Neural cell (in vitro differentiated cells): ENCODE data around the gene GALNT2.

Experiments
- CTCF ChIP-seq: fragments of 450-650 bp; IDR thresholded peaks from 2 replicates; pipeline ENCODE4 v1.5.1; 2014; ENCODE audit warnings: antibody characterized with exemption, mild to moderate bottlenecking, moderate library complexity; ENCODE audit not compliant: poor library complexity, severe bottlenecking
- EP300 ChIP-seq: fragments of 450-650 bp; conservative IDR thresholded peaks from 2 replicates; pipeline ENCODE4 v1.6.1; 2014; ENCODE audit warnings: antibody characterized with exemption, mild to moderate bottlenecking, moderate library complexity; ENCODE audit not compliant: poor library complexity, severe bottlenecking
- EZH2 ChIP-seq: fragments of 200-600, 300-800 bp; shearing (Covaris generic), sonication (generic); IDR thresholded peaks from 2 replicates; pipeline ENCODE4 v1.6.1; 2014; ENCODE audit warnings: antibody characterized with exemption, low read length, borderline replicate concordance, mild to moderate bottlenecking; ENCODE audit not compliant: insufficient read depth, poor library complexity, severe bottlenecking
- MXI1 ChIP-seq: fragments of 450-650 bp; conservative IDR thresholded peaks from 2 replicates; pipeline ENCODE4 v1.6.1; 2014; ENCODE audit warnings: antibody characterized with exemption, mild to moderate bottlenecking; ENCODE audit not compliant: poor library complexity, severe bottlenecking
- POLR2AphosphoS5 ChIP-seq: IDR thresholded peaks from 2 replicates; pipeline ENCODE4 v1.6.1; 2012
- RAD21 ChIP-seq: fragments of 450-650 bp; conservative IDR thresholded peaks from 2 replicates; pipeline ENCODE4 v1.6.1; 2014; ENCODE audit warnings: antibody characterized with exemption, mild to moderate bottlenecking, moderate library complexity
- REST ChIP-seq: IDR thresholded peaks from 2 replicates; pipeline ENCODE4 v1.6.1; 2012; ENCODE audit warnings: borderline replicate concordance
- SMC3 ChIP-seq: fragments of 450-650 bp; conservative IDR thresholded peaks from 2 replicates; pipeline ENCODE4 v1.6.1; 2014; ENCODE audit warnings: antibody characterized with exemption, mild to moderate bottlenecking, moderate library complexity; ENCODE audit not compliant: poor library complexity
- TAF1 ChIP-seq: IDR thresholded peaks from 2 replicates; pipeline ENCODE4 v1.6.1; 2012; ENCODE audit warnings: low read depth

DNA sequence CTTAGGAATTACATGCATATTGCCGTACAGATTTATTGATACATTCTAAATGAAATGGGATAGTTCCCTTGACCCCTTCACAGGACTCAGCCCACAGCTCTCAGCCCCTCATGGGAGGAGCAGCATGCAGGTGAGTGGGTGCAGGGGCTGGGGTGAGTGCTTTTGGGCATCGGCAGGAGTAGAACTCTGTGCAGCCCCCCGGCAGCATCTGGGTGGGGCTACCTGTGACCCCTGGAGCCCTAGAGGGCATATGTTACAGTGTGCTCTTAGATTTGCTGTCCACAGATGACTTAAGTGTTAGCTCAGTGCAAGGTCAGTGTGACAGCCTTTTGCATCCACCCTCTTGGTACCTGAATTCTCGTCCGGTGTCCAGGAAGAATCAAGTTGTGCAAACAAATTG, 120.3 kb downstream of the GALNT2 start:
- TF ChIP-seq POLR2AphosphoS5 (no peak), RAD21 (no peak), CTCF (no peak), MXI1 (no peak), EZH2 (no peak), EP300 (no peak), SMC3 (no peak), REST (no peak), TAF1 (no peak)
